Spleen (tissue), 11 donors: ENCODE measurements around the gene CEMIP. TPM values are rescaled to one million over a fixed set of nuclear protein-coding genes. Genes with fewer than 3 reads are reported as not detected.
A peak's percentile ranks its signal among the peaks of the same experiment; 100 is the strongest.

Source experiments
- DNase-seq: peaks from one replicate; pipeline ENCODE4 v3.0.0-alpha.2; 2020
- H3K27ac ChIP-seq, 8 donors: fragments of 200-600 bp; sonication (generic) in 7 of 8; 1 replicate in 4 of 8; 2 replicates in 4 of 8; pipeline versions ENCODE4 v1.5.0 to v1.8.0; 2016 to 2021; ENCODE audit warnings: inconsistent platforms in 4 of 8, mild to moderate bottlenecking in 4 of 8, moderate library complexity in 1 of 8
- H3K27me3 ChIP-seq, 7 donors: fragments of 200-600 bp; sonication (generic) in 6 of 7; replicated peaks in 1 of 7; 1 replicate in 4 of 7; 2 replicates in 3 of 7; pipeline versions ENCODE4 v1.5.0 to v1.8.0; 2016 to 2021; ENCODE audit warnings: inconsistent platforms in 3 of 7, mild to moderate bottlenecking in 1 of 7
- H3K36me3 ChIP-seq, 6 donors: fragments of 200-600 bp; sonication (generic) in 5 of 6; 1 replicate in 4 of 6; 2 replicates in 2 of 6; pipeline versions ENCODE4 v1.5.0 to v1.8.0; 2016 to 2021; ENCODE audit warnings: inconsistent platforms in 2 of 6
- H3K4me1 ChIP-seq, 6 donors: fragments of 200-600 bp; sonication (generic) in 5 of 6; 1 replicate in 3 of 6; 2 replicates in 3 of 6; pipeline versions ENCODE4 v1.5.0 to v1.8.0; 2016 to 2021; ENCODE audit warnings: inconsistent platforms in 3 of 6
- H3K4me3 ChIP-seq, 8 donors: fragments of 200-600 bp; sonication (generic) in 7 of 8; 1 replicate in 4 of 8; 2 replicates in 4 of 8; pipeline versions ENCODE4 v1.5.0 to v1.8.0; 2016 to 2021; ENCODE audit warnings: inconsistent platforms in 4 of 8, mild to moderate bottlenecking in 4 of 8, moderate library complexity in 2 of 8
- H3K9me3 ChIP-seq, 8 donors: fragments of 200-600 bp; sonication (generic) in 7 of 8; 1 replicate in 4 of 8; 2 replicates in 4 of 8; pipeline versions ENCODE4 v1.5.0 to v1.8.0; 2016 to 2021; ENCODE audit warnings: inconsistent platforms in 4 of 8
- POLR2A ChIP-seq, 3 donors: fragments of 450-650 bp; IDR thresholded peaks; one replicate each; pipeline ENCODE4 v1.5.1; 2017; ENCODE audit warnings: antibody characterized with exemption in 3 of 3, mild to moderate bottlenecking in 1 of 3
- POLR2AphosphoS5 ChIP-seq, 3 donors: sonication (generic); formaldehyde crosslinking; IDR thresholded peaks; one replicate each; pipeline ENCODE4 v1.5.1; 2017; ENCODE audit warnings: antibody characterized with exemption in 3 of 3
- WGBS, 5 donors: extraction: QIAGEN DNeasy Blood & Tissue Kit in 3 of 5; methylation state at CpG; one replicate each; pipeline versions ENCODE4 v1.1.5 to v1.1.7; 2013 to 2018; 5-methylcytosine and 5-hydroxymethylcytosine counted together
- intact Hi-C: fragments of 100-400 bp; cut with DNase I; formaldehyde crosslinking; loops from one replicate; pipeline ENCODE4 v1.15.0; 2023; ENCODE audit warnings: low total_unique reads
- polyA plus RNA-seq, 3 donors: library from polyadenylated mRNA; stranded (reverse); fragments of 200-250 nt; gene quantifications; one replicate each; pipeline ENCODE4 v1.2.1, GENCODE V29; 2013
- total RNA-seq, 7 donors: library from RNA; depleted of rRNA in 3 of 7; stranded (reverse); fragments of >200 nt in 3 of 7; fragmentation: NEBNext Ultra II Directional in 4 of 7; extraction: Animal tissue kit (Norgen Biotek cat#: 25700) in 4 of 7; gene quantifications; one replicate each; pipeline versions ENCODE4 v1.1.0 to v1.2.1, GENCODE V29; 2016 to 2021
- TF ChIP-seq, protein P1 (sequence below), 11 experiments: fragments of 200-600 bp in 7 of 11; fragments of 450-650 bp in 4 of 11; sonication (generic) in 4 of 11; IDR thresholded peaks in 8 of 11; conservative IDR thresholded peaks in 3 of 11; 1 replicate in 7 of 11; 2 replicates in 4 of 11; pipeline versions ENCODE4 v1.4.0 to v1.8.0; 2016 to 2021; ENCODE audit warnings: antibody characterized with exemption in 11 of 11, inconsistent platforms in 4 of 11, mild to moderate bottlenecking in 1 of 11
- donor health status: healthy with polysubstance abuse.
- donor health status: DM: no; HTN: no; CAD: no; lungs with moderate emphysema.
- donor health status: DM: no; HTN: no; CAD: no.
- donor health status: Bipolar disorder and iron deficiency.
- donor health status: healthy.
- donor health status: DM: no; HTN: no; CAD: no.
- donor health status: DM: yes; HTN: yes; CAD: no.

The CEMIP gene
- total and polyA plus RNA-seq, 10 donors: 0.20 to 3.0 (median 1.0) TPM; not detected in 1

DNA sequence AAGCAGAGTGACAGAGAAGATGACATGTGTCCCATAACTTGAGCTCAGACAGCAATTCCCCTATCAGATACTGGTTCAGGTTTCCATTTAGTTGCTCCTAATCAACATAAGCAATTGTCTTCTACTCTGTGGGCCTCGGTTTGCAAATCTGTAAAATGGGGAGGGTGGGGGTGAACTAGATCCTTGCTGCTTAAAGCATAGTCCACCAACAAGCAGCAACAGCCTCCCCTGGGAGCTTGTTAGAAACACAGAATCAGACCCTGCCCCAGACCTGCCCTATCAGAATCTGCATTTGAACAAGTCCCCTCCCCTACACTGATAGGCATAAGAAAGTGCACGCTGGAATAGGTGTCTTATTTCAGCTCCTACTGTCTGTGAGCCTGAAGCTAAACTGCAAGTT lies 87.8 kb downstream of the CEMIP start:
- TF ChIP-seq, protein P1, sequence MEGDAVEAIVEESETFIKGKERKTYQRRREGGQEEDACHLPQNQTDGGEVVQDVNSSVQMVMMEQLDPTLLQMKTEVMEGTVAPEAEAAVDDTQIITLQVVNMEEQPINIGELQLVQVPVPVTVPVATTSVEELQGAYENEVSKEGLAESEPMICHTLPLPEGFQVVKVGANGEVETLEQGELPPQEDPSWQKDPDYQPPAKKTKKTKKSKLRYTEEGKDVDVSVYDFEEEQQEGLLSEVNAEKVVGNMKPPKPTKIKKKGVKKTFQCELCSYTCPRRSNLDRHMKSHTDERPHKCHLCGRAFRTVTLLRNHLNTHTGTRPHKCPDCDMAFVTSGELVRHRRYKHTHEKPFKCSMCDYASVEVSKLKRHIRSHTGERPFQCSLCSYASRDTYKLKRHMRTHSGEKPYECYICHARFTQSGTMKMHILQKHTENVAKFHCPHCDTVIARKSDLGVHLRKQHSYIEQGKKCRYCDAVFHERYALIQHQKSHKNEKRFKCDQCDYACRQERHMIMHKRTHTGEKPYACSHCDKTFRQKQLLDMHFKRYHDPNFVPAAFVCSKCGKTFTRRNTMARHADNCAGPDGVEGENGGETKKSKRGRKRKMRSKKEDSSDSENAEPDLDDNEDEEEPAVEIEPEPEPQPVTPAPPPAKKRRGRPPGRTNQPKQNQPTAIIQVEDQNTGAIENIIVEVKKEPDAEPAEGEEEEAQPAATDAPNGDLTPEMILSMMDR (IDR thresholded peaks at IDR 0.05 in 8 of 11, conservative IDR thresholded peaks at IDR 0.05 in 3 of 11): no peak
- no peak for TF ChIP-seq POLR2A (IDR thresholded peaks at IDR 0.05)
- TF ChIP-seq POLR2AphosphoS5 (IDR thresholded peaks at IDR 0.05): no peak
- H3K27me3 ChIP-seq: no peaks in the 10 kb centered on the region
- no peak for DNase-seq
- H3K36me3 ChIP-seq: no peaks in the 10 kb centered on the region
- intact Hi-C loops: no loop called here
- no peak overlapping the region for H3K4me3 ChIP-seq
- WGBS, 5 donors: 84 to 94% (median 89%) methylated on average over 2 of the region's 2 CpGs
- no peak overlapping the region for H3K27ac ChIP-seq
- no peaks in the 10 kb centered on the region for H3K9me3 ChIP-seq
- peaks cover 0 to 2% (median 0%) of the 10 kb centered on the region in 6 donors for H3K4me1 ChIP-seq

DNA sequence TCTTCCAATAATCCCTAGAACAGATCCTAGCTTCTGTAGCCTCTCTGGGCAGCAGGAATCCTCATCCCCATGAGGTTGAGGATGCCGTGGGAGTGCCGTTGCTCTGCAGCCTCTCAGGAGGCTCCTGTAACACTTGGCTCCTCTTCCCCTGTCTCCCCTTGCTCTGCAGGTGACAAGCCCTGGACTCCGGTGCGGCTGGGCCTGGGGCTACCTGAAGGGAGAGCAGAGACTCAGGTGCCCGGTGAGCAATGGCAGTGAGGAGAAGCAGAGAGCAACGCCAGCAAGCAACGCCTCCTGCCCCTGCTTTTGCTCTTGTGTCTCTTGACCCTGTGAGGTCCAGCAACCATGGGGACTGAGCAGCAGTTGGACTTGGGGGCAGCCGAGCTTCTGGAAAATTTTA lies 91.2 kb downstream of the CEMIP start:
- H3K9me3 ChIP-seq: peaks cover 0 to 3% (median 0%) of the 10 kb centered on the region in 8 donors
- peak; percentile 69 for DNase-seq
- WGBS, 5 donors: 77 to 89% (median 86%) methylated on average over 6 to 8 of the region's 8 CpGs
- H3K27ac ChIP-seq: no peak overlapping the region
- no peak for TF ChIP-seq POLR2AphosphoS5 (IDR thresholded peaks at IDR 0.05)
- H3K36me3 ChIP-seq: no peaks in the 10 kb centered on the region
- intact Hi-C loops: no loop called here
- H3K4me3 ChIP-seq: no peak overlapping the region
- no peaks in the 10 kb centered on the region for H3K27me3 ChIP-seq
- peaks cover 0 to 2% (median 0%) of the 10 kb centered on the region in 6 donors for H3K4me1 ChIP-seq

DNA sequence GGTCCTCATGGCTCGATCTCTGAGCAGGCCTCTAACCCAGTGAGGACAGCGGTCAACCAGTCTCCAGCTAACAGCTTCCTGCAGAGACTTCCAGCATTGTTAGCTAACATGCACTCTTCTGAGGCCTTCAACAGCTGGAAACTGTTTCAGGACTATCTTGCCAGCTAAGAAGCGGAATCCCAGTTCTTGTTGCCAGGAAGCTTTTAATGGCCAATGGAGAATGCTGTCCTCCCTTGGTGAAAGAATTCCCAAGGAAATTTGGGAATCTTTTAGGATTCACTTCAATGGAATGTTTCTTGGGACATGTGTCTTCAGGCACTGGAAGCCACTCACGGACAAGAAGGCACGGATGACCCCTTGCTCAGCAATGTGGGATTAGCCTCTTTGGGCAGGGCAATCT lies 91.7 kb downstream of the CEMIP start:
- H3K4me1 ChIP-seq: peaks cover 0 to 2% (median 0%) of the 10 kb centered on the region in 6 donors
- H3K27me3 ChIP-seq: no peaks in the 10 kb centered on the region
- no peak overlapping the region for H3K4me3 ChIP-seq
- H3K36me3 ChIP-seq: no peaks in the 10 kb centered on the region
- 70 to 84% (median 82%) methylated on average over 5 of the region's 5 CpGs for WGBS, 5 donors
- intact Hi-C loops: no loop called here
- no peak for TF ChIP-seq POLR2AphosphoS5 (IDR thresholded peaks at IDR 0.05)
- TF ChIP-seq, protein P1 (IDR thresholded peaks at IDR 0.05 in 8 of 11, conservative IDR thresholded peaks at IDR 0.05 in 3 of 11): no peak
- no peak for TF ChIP-seq POLR2A (IDR thresholded peaks at IDR 0.05)
- H3K9me3 ChIP-seq: peaks cover 0 to 3% (median 0%) of the 10 kb centered on the region in 8 donors
- H3K27ac ChIP-seq: no peak overlapping the region
- DNase-seq: no peak

DNA sequence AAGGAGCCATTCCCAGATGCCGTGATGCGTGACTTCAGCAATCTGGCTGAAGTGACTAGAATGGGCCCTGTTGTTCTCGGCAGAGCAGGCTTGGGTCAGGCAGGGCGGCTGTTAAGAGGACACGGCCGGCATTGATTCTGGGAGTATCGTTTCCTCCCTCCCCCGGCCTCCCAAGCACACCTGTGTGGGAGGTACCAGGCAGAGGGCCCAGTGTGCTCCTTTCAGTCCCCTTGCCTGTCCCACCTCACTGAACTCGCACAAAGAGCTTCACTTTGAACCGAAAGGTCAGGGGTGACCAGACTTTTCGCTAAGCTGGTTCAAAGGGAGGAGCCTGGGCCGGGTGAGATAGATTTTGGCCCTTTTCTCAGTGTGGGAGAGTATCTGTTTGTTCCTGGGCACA lies 92.7 kb downstream of the CEMIP start:
- TF ChIP-seq, protein P1 (IDR thresholded peaks at IDR 0.05 in 8 of 11, conservative IDR thresholded peaks at IDR 0.05 in 3 of 11): no peak
- TF ChIP-seq POLR2A (IDR thresholded peaks at IDR 0.05) (no peak), POLR2AphosphoS5 (IDR thresholded peaks at IDR 0.05) (no peak)
- no peak overlapping the region for H3K27ac ChIP-seq
- H3K9me3 ChIP-seq: peaks cover 0 to 3% (median 0%) of the 10 kb centered on the region in 8 donors
- no peak overlapping the region for H3K4me3 ChIP-seq
- no peak for DNase-seq
- no peaks in the 10 kb centered on the region for H3K36me3 ChIP-seq
- H3K27me3 ChIP-seq: no peaks in the 10 kb centered on the region
- peaks cover 0 to 2% (median 0%) of the 10 kb centered on the region in 6 donors for H3K4me1 ChIP-seq
- intact Hi-C loops: no loop called here
- 89 to 92% (median 90%) methylated on average over 8 to 12 of the region's 12 CpGs for WGBS, 5 donors
